Testis (tissue), 3 donors: Measurements from ENCODE around the gene TCEAL5. TPM values are rescaled to one million over a fixed set of nuclear protein-coding genes. Genes with fewer than 3 reads are reported as not detected.
"Not testable (repeated sequence)": the region's sequence is repeated elsewhere in the genome, so short reads cannot be mapped to it uniquely, and the experiment has no call there.

Source experiments
- DNase-seq: peaks from one replicate; pipeline ENCODE4 v3.0.0-alpha.2; 2019
- H3K27ac ChIP-seq, 2 donors: fragments of 200-600 bp; sonication (generic); one replicate each; pipeline ENCODE4 v1.5.1; 2019
- H3K27me3 ChIP-seq: fragments of 200-600 bp; sonication (generic); one replicate; pipeline ENCODE4 v1.5.1; 2019
- H3K36me3 ChIP-seq: fragments of 200-600 bp; sonication (generic); one replicate; pipeline ENCODE4 v1.5.1; 2017; ENCODE audit warnings: low read depth; ENCODE audit errors: missing control alignments
- H3K4me1 ChIP-seq: fragments of 200-600 bp; sonication (generic); one replicate; pipeline ENCODE4 v1.5.1; 2019
- H3K4me3 ChIP-seq, 2 donors: fragments of 200-600 bp; sonication (generic); one replicate each; pipeline ENCODE4 v1.5.1; 2017 to 2019
- H3K9me3 ChIP-seq: fragments of 200-600 bp; sonication (generic); one replicate; pipeline ENCODE4 v1.5.1; 2017
- CTCF ChIP-seq, 3 experiments: fragments of 450-650 bp in 2 of 3; fragments of 200-600 bp in 1 of 3; sonication (generic) in 1 of 3; IDR thresholded peaks; one replicate each; pipeline ENCODE4 v1.5.1; 2016 to 2019; ENCODE audit warnings: antibody characterized with exemption in 3 of 3, mild to moderate bottlenecking in 2 of 3, moderate library complexity in 1 of 3
- POLR2A ChIP-seq: fragments of 450-650 bp; IDR thresholded peaks from one replicate; pipeline ENCODE4 v1.6.1; 2017; ENCODE audit warnings: antibody characterized with exemption, mild to moderate bottlenecking, moderate library complexity
- WGBS, 2 donors: methylation state at CpG; one replicate each; pipeline ENCODE4 v1.1.5; 2018; 5-methylcytosine and 5-hydroxymethylcytosine counted together
- intact Hi-C: fragments of 100-400 bp; cut with DNase I; formaldehyde crosslinking; loops from one replicate; pipeline ENCODE4 v1.15.1; 2023; ENCODE audit warnings: low total_unique reads
- polyA plus RNA-seq: library from polyadenylated mRNA; stranded (reverse); fragments of 350-450 nt; fragmentation: Illumina TruSeq; extraction: RNeasy Lipid Tissue Mini Kit (QIAGEN cat#74804); gene quantifications from one replicate; pipeline ENCODE4 v1.2.3, GENCODE V29; 2014; ENCODE audit warnings: low read depth, low replicate concordance; ENCODE audit not compliant: insufficient read depth
- total RNA-seq, 2 donors: library from RNA; depleted of rRNA; stranded (reverse); fragments of >200 nt; gene quantifications; one replicate each; pipeline ENCODE4 v1.2.3, GENCODE V29; 2016

Gene TCEAL5
- total and polyA plus RNA-seq, 3 donors from 2014 or later: 77.5 to 103 (median 89.1) TPM

GRCh38 chrX:103234869-103235268, 41.7 kb downstream of the TCEAL5 start:
- no peaks in the 10 kb centered on the region for H3K4me1 ChIP-seq

GRCh38 chrX:103233263-103233662, 43.3 kb downstream of the TCEAL5 start:
- DNase-seq: no peak
- WGBS, 2 donors: 59 to 83% methylated on average over 2 of the region's 2 CpGs
- Histone ChIP-seq H3K4me3 (no peak overlapping the region), H3K9me3 (no peaks in the 10 kb centered on the region), H3K27ac (no peak overlapping the region), H3K27me3 (no peaks in the 10 kb centered on the region), H3K36me3 (no peaks in the 10 kb centered on the region), H3K4me1 (no peaks in the 10 kb centered on the region)
- TF ChIP-seq CTCF (IDR thresholded peaks at IDR 0.05) (no peak), POLR2A (no peak)
- intact Hi-C loops: no loop called here

More at GRCh38 chrX:103234869-103235268, 41.7 kb downstream of the TCEAL5 start:
- Histone ChIP-seq H3K27ac (no peak overlapping the region), H3K4me3 (no peak overlapping the region), H3K9me3 (no peaks in the 10 kb centered on the region), H3K27me3 (no peaks in the 10 kb centered on the region), H3K36me3 (no peaks in the 10 kb centered on the region)
- DNase-seq: no peak
- 87 to 96% methylated on average over 1 of the region's 1 CpG for WGBS, 2 donors
- TF ChIP-seq POLR2A (no peak), CTCF (IDR thresholded peaks at IDR 0.05) (no peak)
- intact Hi-C loops: no loop called here

- H3K27ac ChIP-seq, H3K4me1 ChIP-seq, DNase-seq, intact Hi-C loops, H3K36me3 ChIP-seq, H3K4me3 ChIP-seq, H3K9me3 ChIP-seq, H3K27me3 ChIP-seq: not testable (repeated sequence)
- WGBS, 2 donors: 97% methylated on average over 4 of the region's 4 CpGs
These were observed 50.6 kb downstream of the TCEAL5 start for GRCh38 chrX:103225918-103226317.

Other genes with a start within 250 kb of the TCEAL5 start
- 100 to 1,000 TPM; 233 to 344 TPM for gene BEX1, start 212.6 kb downstream of the TCEAL5 start, total RNA-seq
- gene BEX1, start 212.6 kb downstream of the TCEAL5 start, polyA plus RNA-seq: 174 TPM
- 100 to 1,000 TPM; 656 to 668 TPM for gene NXF3, start 183.6 kb downstream of the TCEAL5 start, total RNA-seq
- gene NXF3, start 183.6 kb downstream of the TCEAL5 start, polyA plus RNA-seq: 119 TPM
- gene BEX4, start 61.6 kb downstream of the TCEAL5 start, total RNA-seq: 100 to 1,000 TPM; 104 to 125 TPM
- 90.7 TPM for gene BEX4, start 61.6 kb downstream of the TCEAL5 start, polyA plus RNA-seq
- gene TCEAL8, start 21.6 kb downstream of the TCEAL5 start, total RNA-seq: 10 to 100 TPM; 76.5 to 91.1 TPM
- gene TCEAL8, start 21.6 kb downstream of the TCEAL5 start, polyA plus RNA-seq: 83.1 TPM
- 100 to 1,000 TPM in 1 of 2 donors, 10 to 100 TPM in 1; 88.9 to 116 TPM for gene BEX2, start 34.2 kb upstream of the TCEAL5 start, total RNA-seq
- gene BEX2, start 34.2 kb upstream of the TCEAL5 start, polyA plus RNA-seq: 82.7 TPM
- gene TCEAL7, start 53.5 kb upstream of the TCEAL5 start, total RNA-seq: 1 to 10 TPM; 1.3 to 5.5 TPM
- gene TCEAL7, start 53.5 kb upstream of the TCEAL5 start, polyA plus RNA-seq: 3.9 TPM
- gene TCEAL9, start 79.8 kb upstream of the TCEAL5 start, total RNA-seq: 10 to 100 TPM; 99.4 to 99.7 TPM
- 74.9 TPM for gene TCEAL9, start 79.8 kb upstream of the TCEAL5 start, polyA plus RNA-seq
- gene BEX3, start 99.8 kb upstream of the TCEAL5 start, total RNA-seq: 100 to 1,000 TPM; 354 to 415 TPM
- gene BEX3, start 99.8 kb upstream of the TCEAL5 start, polyA plus RNA-seq: 289 TPM
- gene RAB40A, start 242.7 kb upstream of the TCEAL5 start, total RNA-seq: 10 to 100 TPM; 29.5 to 37.9 TPM
- gene RAB40A, start 242.7 kb upstream of the TCEAL5 start, polyA plus RNA-seq: 5.3 TPM